Stimulated activated CD8-positive, alpha-beta memory T cell treated with anti-CD3 and anti-CD28 coated beads, Interleukin-12 subunit alpha, Interleukin-12 subunit beta, amount 100 ng/mL, for 24 hours (primary cell): Measurements from ENCODE around the gene KLRD1.
"Not testable (repeated sequence)": the region's sequence is repeated elsewhere in the genome, so short reads cannot be mapped to it uniquely, and the experiment has no call there.

Source experiments
- DNase-seq: peaks from one replicate; pipeline ENCODE4 v3.0.0-alpha.2; 2020; ENCODE audit errors: extremely low read depth

Gene KLRD1

GRCh38 chr12:10307630-10308029, at the start of gene KLRD1:
KLRD1 (plus strand) TSS chr12:10307870; CDS start chr12:10308078, 208 bp downstream.
- DNase-seq = no peak

- no peak for DNase-seq
These were observed 46.7 kb upstream of the KLRD1 start for GRCh38 chr12:10260927-10261326.

- no peak for DNase-seq
These were observed 39.6 kb upstream of the KLRD1 start for GRCh38 chr12:10268037-10268436.

GRCh38 chr12:10272467-10272866, 35.2 kb upstream of the KLRD1 start:
- no peak for DNase-seq

GRCh38 chr12:10276774-10277173, 30.9 kb upstream of the KLRD1 start:
- no peak for DNase-seq

- DNase-seq = no peak
These were observed 29.6 kb upstream of the KLRD1 start for GRCh38 chr12:10278104-10278503.

- DNase-seq = no peak
These were observed 27.7 kb upstream of the KLRD1 start for GRCh38 chr12:10279937-10280336.

GRCh38 chr12:10283027-10283426, 24.6 kb upstream of the KLRD1 start:
- DNase-seq = no peak

- no peak for DNase-seq
These were observed 21.8 kb upstream of the KLRD1 start for GRCh38 chr12:10285919-10286318.

- DNase-seq = no peak
These were observed 18.5 kb upstream of the KLRD1 start for GRCh38 chr12:10289005-10289754.

GRCh38 chr12:10291030-10291429, 16.6 kb upstream of the KLRD1 start:
- no peak for DNase-seq

- no peak for DNase-seq
These were observed 14.5 kb upstream of the KLRD1 start for GRCh38 chr12:10293151-10293550.

- DNase-seq = no peak
These were observed 14.0 kb upstream of the KLRD1 start for GRCh38 chr12:10293570-10294227.

GRCh38 chr12:10301103-10301502, 6.6 kb upstream of the KLRD1 start:
- DNase-seq = no peak

- DNase-seq = no peak
These were observed 3.5 kb upstream of the KLRD1 start for GRCh38 chr12:10304161-10304574.

- DNase-seq = no peak
These were observed 2.3 kb upstream of the KLRD1 start for GRCh38 chr12:10305411-10305810.

- no peak for DNase-seq
These were observed 3.5 kb downstream of the KLRD1 start for GRCh38 chr12:10310926-10311720.

- no peak for DNase-seq
These were observed 11.7 kb downstream of the KLRD1 start for GRCh38 chr12:10319388-10319787.

GRCh38 chr12:10320643-10321042, 13.0 kb downstream of the KLRD1 start:
- no peak for DNase-seq

GRCh38 chr12:10328691-10329090, 21.0 kb downstream of the KLRD1 start:
- DNase-seq = not testable (repeated sequence)

GRCh38 chr12:10331642-10332239, 24.1 kb downstream of the KLRD1 start:
- no peak for DNase-seq

- DNase-seq = not testable (repeated sequence)
These were observed 28.5 kb downstream of the KLRD1 start for GRCh38 chr12:10336196-10336595.
